Stimulated activated CD4-positive, alpha-beta T cell treated with anti-CD3 and anti-CD28 coated beads, Interleukin-15, amount 100 ng/mL, for 1 hour (primary cell): ENCODE data around the gene PLEKHM2.

Source experiments
- DNase-seq, 2 donors: peaks; one replicate each; pipeline ENCODE4 v3.0.0-alpha.2; 2020; ENCODE audit warnings: low read depth in 1 of 2, low spot score in 1 of 2

The PLEKHM2 gene

DNA sequence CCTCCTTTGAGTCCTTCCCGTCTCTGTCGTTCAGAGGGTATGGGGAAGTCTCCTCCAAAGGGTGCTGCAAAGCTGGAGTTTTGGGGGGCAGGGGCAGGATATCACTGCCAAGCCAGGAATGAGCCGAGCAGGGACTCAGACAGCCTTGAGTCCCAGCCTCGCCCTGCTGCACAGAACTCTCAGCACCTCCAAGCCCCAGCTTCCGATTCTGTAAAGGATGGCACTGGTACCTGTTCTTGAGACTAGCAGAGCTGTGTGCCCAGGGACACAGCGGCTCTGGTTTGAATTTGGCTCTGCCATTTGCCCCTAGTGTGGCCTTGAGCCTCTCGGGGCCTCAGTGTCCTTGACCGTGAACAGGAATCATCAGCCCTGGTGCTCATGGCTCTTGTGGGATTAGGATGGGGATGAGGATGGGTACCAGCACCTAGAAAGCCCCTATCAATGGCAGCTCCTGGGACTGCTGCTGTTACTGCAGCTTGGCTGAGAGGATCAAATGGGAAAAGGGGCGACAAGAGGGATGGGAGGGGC is 73.0 kb downstream of the PLEKHM2 start:
- DNase-seq: no peak

DNA sequence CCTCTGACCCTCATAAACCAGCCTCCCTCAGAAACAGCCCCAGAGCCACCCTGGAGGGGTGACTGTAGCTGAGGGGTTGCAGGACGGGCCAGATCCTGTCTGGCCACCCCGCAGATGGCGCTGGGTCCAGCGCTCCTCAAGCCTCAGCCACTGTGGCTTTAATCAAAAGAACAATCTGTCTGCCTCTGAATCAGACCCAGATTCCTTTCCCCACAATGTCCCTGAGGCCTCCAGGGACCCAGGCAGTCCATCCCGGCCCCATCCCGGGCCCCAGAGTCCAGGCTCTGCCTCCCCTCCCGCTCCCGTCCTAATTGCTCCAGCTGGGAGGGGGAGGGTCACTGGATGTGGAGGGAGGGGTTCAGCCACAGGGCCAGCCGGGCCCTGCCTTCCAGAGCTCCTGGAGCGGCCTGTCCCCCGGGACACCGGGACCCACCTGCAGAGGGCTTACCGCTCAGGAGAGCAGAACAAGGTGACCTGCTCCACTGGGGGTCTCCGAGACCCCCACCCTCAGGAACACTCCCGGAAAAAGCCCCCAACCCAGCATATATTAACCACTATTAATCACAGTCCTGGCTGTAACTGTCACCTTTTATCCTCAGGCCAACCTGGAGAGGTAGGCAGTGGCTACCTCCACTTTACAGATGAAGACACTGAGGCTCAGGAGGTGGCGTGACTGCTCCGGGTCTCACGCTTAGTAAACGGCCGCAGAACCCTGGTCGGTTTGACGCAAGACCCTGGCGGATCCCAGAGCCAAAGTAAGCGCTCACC is 73.6 kb downstream of the PLEKHM2 start:
- no peak for DNase-seq

DNA sequence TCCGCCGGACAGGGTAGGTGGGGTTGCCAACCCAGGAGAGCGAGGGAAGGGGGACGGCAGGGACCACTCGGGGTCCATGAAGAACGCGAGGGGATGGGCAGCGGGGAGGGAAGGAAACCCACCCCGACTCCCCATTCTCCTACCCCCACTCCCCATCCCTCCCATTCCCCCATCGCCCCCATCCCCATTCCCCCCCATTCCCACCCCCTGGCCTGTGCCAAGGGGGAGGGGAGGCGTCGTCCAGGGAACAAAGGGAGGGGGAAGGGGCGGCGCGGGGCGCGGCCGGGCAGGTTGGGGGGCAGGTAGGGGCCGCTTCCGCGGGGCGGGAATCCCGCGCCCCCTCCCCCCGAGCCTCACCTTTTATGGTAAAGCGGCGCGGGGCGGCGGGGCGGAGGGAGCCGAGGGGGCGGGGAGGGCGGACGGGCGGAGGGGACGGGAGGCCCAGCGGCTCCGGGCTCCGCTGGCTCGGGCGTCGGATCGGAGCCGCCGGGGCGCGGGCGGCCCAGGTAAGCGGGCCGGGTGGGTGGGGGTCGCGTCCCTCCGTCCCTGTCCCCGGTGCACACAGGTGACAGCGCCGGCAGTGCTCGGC is 74.3 kb downstream of the PLEKHM2 start, which contains the start of gene FBLIM1:
Gene FBLIM1, plus strand, starts transcription at position 453 of the 589 bp plus-strand sequence. CDS start 6,189 bp downstream, outside the sequence.
- DNase-seq: no peak

DNA sequence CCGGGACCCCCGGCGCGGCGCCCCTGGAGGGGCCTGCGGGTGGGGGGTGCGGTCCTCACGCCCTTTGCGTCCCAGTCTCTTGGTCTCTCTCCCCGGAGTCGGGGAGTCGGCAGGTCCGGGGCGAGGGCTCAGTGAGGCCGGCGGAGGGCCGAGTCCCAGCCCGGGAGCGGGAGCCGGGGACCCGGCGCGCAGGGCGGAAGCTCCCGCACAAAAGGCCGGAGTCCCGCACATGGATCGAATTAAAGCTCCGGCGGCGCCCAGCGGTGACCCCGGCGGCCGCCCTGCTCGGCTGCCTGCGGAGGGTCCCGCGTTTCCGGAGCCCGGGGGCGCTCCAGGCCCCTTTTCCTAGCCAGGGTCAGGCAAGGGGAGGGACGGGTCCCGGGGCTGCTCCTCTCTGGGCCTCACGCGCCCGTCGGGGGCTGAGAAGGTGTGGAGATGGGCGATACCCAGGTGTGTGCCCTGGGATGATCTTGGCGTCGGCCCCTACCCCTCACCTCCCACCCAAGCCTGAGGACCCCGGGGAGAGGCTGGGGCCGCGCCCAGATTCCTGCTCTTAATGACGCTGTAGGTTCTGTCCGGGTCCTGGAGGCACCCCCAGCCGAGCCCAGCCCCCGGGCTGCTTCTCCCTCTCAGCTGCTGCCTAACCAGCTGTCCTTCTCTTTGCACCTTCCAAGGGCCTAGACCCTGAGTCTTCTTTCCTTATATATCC is 75.0 kb downstream of the PLEKHM2 start:
- DNase-seq: no peak

DNA sequence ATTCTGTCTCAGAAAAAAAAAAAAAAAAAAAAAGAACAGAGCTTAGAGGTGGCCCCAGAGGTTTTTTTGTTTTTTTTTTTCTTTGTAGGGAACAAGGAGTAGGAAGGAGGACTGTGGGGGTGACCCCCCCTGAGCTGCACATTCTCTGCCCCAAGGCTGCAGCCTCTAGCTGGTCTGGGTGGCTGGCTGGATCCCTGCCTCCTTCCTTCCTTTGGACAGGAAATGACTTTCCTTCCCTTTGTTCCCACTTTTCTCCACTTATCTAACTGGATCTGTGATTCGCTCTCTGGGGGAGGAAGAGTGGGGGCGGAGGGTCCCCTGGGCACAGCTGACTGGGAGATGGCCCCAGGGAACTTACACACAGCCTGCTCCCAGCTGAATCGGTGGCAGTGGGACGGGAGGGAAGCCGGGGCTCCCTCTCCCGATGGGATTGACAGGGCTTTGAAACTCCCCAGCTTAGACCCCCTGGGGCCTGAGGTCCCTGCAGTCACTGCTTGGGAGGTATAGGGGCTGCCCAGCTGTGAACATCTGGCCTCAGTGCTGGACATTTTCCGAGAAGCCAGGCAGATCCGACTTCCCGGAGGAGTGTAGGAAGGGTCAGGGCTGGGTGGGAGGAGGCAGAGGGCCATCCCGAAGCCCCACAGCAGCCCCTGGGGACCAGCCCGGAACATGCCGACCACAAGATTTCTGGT is 76.5 kb downstream of the PLEKHM2 start:
- DNase-seq: no peak

DNA sequence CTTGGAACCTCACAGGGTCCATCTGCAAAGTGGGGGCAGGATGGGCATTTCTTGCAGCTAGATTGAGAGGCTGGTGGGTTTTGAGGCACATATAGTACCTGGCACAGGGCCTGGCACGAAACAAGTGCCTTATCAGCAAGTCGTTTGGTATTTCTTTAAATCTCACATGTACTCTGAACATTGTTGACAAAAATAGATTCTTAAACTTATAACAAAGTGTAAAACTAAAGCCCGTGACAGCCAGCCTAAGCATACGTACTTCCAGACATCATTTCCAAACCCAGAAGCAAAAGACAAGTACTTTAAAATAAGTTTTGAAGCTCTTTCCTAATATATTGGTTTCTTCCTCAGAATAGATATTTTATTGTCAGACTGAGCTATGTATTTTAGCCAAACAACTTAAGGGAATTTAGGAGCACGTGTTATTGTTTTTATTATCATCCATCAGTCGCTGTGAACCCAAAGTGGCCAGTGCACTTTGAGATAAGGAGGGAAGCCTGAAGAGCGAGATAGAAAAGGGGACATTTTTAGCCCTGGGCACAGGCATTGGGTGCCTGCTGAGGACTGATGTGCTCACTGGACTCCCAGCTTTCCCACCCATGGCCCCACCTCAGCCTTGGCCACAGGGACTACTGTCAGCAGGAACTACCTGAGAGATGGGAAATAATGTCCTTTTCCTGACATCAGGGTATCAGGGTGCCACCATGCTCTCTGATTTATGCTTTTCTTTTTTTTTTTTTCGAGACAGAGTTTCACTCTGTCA is 77.4 kb downstream of the PLEKHM2 start:
- DNase-seq: no peak

DNA sequence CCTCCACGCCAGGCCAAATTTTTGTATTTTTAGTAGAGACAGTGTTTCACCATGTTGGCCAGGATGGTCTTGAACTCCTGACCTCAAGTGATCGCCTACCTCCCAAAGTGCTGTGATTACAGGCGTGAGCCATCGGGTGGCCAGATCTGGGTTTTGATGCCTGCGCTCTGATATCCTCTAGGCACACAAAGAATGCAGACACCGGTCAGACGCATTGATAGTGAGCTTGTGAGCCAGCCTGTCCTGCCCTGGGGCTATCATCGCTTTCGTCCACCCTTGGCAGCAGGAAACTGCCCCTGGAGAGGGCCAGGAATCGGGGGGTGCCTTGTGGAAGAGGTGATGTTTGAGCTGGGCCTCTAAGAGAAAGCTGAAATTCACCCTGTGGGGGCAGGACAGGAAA is 78.4 kb downstream of the PLEKHM2 start:
- no peak for DNase-seq

DNA sequence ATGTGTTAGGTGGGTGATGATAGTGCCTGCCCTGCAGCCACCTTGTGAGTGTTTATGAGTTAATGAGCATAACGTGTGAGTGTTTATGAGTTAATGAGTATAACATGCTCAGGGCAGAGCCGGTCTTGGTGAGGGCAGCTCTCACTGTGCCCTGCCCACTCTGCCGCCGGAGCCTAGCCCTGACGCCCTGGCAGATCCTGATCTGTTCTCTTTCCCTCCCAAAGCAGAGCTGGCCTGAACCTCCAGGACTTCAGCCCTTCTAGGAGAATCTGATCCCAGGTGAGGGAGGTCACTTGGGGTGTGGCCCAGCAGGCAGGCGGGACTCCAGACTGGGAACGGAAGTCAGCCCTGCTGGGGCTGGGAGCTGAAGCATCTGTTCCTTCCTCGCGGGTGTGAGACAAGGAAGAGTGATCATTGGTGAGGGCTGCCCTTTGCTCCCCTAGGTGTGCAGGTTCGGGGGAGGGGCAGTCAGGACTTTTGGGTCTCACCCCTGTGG is 80.2 kb downstream of the PLEKHM2 start:
- DNase-seq: no peak

DNA sequence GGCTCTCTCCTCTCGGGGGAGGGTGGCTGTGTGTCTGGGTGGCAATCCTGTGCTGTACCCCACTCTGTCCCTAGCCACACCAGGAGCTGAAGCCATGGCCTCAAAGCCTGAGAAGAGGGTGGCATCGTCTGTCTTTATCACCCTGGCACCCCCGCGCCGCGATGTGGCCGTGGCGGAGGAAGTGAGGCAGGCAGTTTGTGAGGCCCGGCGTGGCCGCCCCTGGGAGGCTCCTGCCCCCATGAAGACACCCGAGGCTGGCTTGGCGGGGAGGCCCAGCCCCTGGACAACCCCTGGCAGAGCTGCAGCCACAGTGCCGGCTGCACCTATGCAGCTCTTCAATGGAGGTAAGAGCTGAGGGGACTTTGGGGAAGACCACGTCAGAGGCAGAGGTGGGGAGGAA is 80.8 kb downstream of the PLEKHM2 start:
- DNase-seq: no peak

DNA sequence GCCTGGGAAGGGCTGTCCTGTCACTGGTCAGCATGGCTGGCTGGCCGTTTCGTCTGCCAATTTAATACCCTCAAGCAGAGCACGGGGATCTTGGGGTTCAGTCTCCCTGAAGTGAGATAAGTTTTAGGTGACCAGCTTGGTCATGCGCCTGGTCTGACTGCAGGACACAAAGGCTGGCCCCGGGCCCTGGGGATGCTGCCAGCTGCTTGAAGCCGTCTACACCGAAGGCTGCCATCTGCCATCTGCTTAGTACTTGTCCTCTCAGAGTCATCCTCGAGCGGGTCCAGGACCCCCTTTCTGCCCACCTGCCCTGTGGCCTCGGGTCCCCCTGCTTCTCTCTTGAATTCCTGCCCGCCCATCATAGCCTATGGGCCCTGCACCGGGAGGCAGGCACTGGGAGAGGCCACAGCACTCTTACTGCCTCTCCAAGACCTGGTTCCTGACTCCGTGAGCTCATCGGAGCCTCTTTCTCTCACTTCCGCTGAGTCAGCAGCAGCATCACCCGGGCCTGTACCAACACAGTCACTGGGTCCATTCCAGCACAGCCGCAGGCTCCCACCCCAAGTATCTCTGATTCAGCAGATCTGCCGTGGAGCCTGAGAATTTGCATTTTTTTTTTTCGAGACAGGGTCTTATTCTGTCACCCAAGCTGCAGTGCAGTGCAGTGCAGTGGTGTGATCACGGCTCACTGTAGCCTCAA is 81.5 kb downstream of the PLEKHM2 start:
- DNase-seq: no peak

DNA sequence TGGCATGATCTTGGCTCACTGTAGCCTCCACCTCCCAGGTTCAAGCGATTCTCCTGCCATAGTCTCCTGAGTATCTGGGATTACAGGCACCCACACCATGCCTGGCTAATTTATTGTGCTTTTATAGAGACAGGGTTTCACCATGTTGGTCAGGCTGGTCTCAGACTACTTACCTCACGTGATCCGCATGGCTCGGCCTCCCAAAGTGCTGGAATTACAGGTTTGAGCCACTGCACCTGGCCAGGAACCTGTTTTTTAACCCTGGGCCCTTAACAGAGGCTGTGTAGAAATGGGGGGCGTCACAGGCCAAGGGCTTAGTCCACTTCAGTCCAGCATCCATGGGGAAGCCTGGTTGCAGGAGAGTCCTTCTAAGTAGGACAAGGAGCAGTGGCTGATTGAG is 83.8 kb downstream of the PLEKHM2 start:
- no peak for DNase-seq

DNA sequence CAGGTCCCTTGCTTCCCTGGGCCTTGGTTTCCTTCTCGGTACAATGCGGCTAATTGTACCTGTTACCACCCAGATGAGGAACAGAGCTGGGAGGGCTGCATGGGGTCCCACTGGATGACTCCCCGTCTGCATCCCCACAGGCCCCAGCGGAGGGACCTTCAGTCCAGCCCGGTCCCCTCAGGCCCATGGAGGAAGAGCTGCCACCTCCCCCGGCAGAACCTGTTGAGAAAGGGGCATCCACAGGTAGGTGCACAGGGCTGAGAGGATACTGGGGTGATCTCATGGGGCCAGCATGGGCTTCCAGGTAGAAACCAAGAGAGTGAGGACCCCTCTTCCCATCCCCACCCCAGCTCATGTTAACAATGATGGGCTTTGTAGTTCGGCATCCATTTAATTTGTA is 84.3 kb downstream of the PLEKHM2 start:
- no peak for DNase-seq

DNA sequence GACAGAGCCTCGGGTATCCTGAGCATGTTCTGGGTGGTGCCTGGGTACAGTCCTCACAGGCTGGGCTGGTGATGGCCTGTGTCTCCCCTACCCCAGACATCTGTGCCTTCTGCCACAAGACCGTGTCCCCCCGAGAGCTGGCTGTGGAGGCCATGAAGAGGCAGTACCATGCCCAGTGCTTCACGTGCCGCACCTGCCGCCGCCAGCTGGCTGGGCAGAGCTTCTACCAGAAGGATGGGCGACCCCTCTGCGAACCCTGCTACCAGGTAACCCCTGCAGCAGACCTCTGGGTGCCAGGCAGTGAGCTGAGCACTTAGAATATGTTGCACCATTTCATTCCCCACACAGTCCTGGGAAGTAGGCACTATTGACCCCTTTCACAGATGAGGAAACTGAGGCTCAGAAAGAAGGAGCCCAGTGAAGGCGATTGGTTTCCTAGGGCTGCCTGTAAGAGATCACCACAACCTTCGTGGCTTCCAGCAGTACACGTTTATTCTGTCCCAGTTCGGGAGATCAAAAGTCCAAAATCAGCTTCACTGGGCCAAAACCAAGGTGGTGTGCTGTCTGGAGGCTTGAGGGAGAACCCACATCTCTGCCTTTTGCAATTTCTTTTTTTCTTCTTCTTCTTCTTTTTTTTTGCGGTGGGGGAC is 86.3 kb downstream of the PLEKHM2 start:
- no peak for DNase-seq

DNA sequence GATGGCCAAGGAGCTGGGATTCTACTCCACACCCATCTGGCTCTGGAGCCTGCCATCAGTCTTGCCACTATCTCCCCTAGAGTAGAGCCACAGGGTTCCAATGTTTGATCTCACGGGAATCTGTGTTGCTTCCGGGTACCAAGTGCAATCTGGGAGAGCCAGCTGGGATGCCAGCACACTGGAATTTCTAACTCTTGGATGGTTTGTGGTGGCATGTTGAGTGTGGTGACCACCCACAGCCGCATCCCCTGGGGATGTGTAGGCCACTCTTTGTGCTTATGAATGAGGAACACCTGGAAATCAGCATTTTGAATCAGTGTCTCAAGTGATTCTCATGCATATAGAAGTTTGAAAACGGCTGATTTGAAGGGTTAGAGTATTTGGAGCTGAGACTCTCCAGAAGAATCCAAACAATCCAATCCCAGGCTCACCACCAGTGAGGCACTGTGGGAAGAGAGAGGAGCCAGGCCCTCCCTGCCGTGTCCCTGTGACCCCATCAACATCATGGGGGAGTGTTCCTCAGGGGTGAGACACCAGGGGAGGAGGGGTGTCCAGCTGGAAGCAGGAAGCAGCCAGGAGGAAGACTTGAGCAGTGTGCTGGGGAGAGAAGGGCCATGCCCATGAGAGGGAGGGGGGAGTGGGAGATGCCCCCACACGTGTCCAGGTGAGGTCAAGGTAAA is 87.9 kb downstream of the PLEKHM2 start:
- no peak for DNase-seq

DNA sequence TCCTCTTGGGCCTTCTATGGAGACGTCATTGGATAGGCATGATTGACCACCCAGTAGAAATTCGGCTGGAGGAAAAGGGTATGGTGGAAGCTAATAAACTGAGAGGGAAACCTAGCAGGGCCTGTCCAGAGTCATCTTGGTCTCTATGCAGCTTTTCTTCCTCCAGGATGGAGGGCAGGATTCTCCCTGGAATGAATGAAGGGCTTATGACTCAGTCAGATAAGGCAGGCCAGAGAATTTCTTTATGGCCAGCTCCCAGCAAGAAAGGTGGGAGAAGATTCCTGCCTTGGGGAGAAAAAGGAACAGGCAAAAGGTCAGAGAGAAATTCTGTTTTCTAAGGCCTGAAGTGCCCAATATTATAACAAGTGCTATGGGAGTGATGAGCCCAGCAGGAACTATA is 91.6 kb downstream of the PLEKHM2 start:
- DNase-seq: no peak

DNA sequence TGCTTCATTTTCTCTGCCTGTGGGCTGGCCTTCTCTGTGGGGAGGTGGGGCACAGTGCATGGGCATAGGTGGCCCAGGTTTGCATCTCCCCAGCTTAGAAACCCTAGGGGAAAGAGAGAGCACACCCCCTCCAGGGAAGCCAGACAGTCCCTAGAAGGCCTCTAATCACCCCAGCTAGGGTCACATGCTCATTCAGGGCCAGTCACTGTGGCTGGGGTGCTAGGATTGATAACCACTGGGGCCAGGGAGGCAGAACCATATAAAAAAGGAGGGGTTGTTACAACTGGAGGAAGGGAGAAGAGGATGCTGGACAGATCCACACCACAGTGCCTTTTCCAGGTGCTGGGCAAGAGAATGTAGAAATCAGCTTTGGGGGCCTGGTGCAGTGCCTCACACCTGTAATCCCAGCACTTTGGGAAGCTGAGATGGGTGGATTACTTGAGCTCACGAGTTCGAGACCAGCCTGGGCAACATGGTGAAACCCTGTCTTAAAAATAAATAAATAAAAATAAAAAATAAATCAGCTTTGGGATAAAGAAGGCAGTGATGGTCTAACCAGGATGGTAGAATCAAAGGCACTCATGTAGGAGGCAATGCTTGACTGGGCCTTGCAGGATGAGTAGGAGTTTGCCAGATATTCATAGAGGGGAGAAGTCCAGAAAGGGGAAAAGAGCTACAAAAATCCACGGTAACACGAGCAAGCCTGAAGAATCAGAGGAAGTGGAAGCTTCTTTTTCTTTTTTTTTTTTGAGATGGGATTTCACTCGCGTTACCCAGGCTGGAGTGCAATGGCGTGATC is 94.0 kb downstream of the PLEKHM2 start:
- DNase-seq: no peak
